GM21576 (cell line): ENCODE data around the gene HNRNPF.
A peak's percentile ranks its signal among the peaks of the same experiment; 100 is the strongest.
"Not testable (repeated sequence)": the region's sequence is repeated elsewhere in the genome, so short reads cannot be mapped to it uniquely, and the experiment has no call there.

ENCODE experiments used
- ATAC-seq: cut with Tn5 transposase; IDR thresholded peaks from one replicate; pipeline ENCODE4 v1.9.1; 2021; ENCODE audit warnings: mild to moderate bottlenecking, moderate library complexity; ENCODE audit not compliant: unreplicated experiment

The HNRNPF gene

GRCh38 chr10:43399320-43400310, 9.4 kb downstream of the HNRNPF start:
- ATAC-seq = no peak

- no peak for ATAC-seq
Measured at GRCh38 chr10:43398939-43399319, 10.1 kb downstream of the HNRNPF start.

- ATAC-seq = peak; percentile 77
Measured at GRCh38 chr10:43396928-43397624, 11.9 kb downstream of the HNRNPF start.

- ATAC-seq = peak; percentile 35
Measured at GRCh38 chr10:43396061-43396927, 12.7 kb downstream of the HNRNPF start.

- no peak for ATAC-seq
Measured at GRCh38 chr10:43395571-43396060, 13.4 kb downstream of the HNRNPF start.

GRCh38 chr10:43394868-43395267, 14.1 kb downstream of the HNRNPF start:
- no peak for ATAC-seq

GRCh38 chr10:43393606-43394360, 15.2 kb downstream of the HNRNPF start:
- no peak for ATAC-seq

GRCh38 chr10:43393186-43393585, 15.8 kb downstream of the HNRNPF start:
- not testable (repeated sequence) for ATAC-seq

- ATAC-seq = no peak
Measured at GRCh38 chr10:43392748-43393147, 16.2 kb downstream of the HNRNPF start.

- no peak for ATAC-seq
Measured at GRCh38 chr10:43391496-43391895, 17.5 kb downstream of the HNRNPF start.

- no peak for ATAC-seq
Measured at GRCh38 chr10:43390759-43391158, 18.2 kb downstream of the HNRNPF start.

GRCh38 chr10:43390333-43390732, 18.7 kb downstream of the HNRNPF start:
- ATAC-seq = no peak

- no peak for ATAC-seq
Measured at GRCh38 chr10:43389867-43390266, 19.1 kb downstream of the HNRNPF start.

- ATAC-seq = no peak
Measured at GRCh38 chr10:43387678-43388032, 21.3 kb downstream of the HNRNPF start.

- no peak for ATAC-seq
Measured at GRCh38 chr10:43386981-43387677, 21.9 kb downstream of the HNRNPF start.

GRCh38 chr10:43386549-43386948, 22.4 kb downstream of the HNRNPF start:
- no peak for ATAC-seq

GRCh38 chr10:43385412-43386004, 23.5 kb downstream of the HNRNPF start:
- no peak for ATAC-seq

- ATAC-seq = no peak
Measured at GRCh38 chr10:43384252-43385221, 24.4 kb downstream of the HNRNPF start.
